ENCODE measurements around the gene NTN5.

DNA sequence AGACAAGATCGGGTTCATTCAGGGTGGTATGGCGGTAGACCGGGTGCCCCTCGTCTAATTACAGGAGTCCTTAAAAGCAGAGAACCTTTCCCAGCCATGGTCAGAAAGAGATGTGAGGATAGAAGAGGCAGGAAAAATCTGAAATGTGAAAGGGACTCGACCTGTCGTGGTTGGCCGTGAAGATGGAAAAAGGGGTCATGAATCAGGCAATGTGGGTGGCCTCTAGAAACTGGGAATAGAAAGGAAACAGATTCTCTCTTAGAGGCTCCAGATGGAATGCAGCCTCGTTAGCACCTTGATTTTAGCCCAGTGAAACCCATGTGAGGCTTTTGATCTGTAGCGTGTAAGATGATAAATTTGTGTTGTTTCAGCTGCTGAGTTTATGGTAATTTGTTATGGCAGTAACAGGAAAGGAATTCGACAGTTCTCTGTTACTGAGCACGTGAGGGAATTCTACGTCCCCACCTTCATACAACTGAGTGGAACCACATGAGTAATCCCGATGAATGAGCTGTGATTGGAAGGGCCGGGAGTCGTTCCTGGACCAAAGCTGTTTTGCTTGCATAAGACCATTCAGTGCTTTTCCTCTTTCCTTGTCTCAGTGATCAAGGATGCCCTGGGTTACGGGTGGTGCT lies 15.9 kb downstream of the NTN5 start:
- no peak for TF ChIP-seq GATA2 (IDR thresholded peaks at IDR 0.05; ENCODE audit: low read depth, low read length)
- no peak for TF ChIP-seq GATA3 (IDR thresholded peaks at IDR 0.05; ENCODE audit: low read depth, low read length)
